K562 (cell line): ENCODE results near the gene CDC42SE2. TPM values are rescaled to one million over a fixed set of nuclear protein-coding genes. Genes with fewer than 3 reads are reported as not detected.

Experiments used
- E2F8 ChIP-seq: fragments of 450-650 bp; IDR thresholded peaks from 2 replicates; pipeline ENCODE4 v1.7.1; 2018; ENCODE audit warnings: mild to moderate bottlenecking, low read depth; ENCODE audit not compliant: partially characterized antibody
- MAX ChIP-seq: sonication (generic); formaldehyde crosslinking; IDR thresholded peaks from 2 replicates; pipeline ENCODE4 v1.9.0; 2022; ENCODE audit warnings: mild to moderate bottlenecking, missing genetic modification reagents
- MYC ChIP-seq, 2 experiments: fragments of 250-450 bp in 1 of 2; sonication (Bioruptor Pico) in 1 of 2; IDR thresholded peaks; 2 replicates each; pipeline versions ENCODE4 v1.5.1 to v1.6.1; 2012 to 2021; ENCODE audit warnings: low read depth in 2 of 2, borderline replicate concordance in 1 of 2, improper control_type of control experiment in 1 of 2, low read length in 1 of 2, mild to moderate bottlenecking in 1 of 2, moderate library complexity in 1 of 2
- NELFE ChIP-seq: IDR thresholded peaks from 2 replicates; pipeline ENCODE4 v1.6.1; 2011; ENCODE audit warnings: mild to moderate bottlenecking; ENCODE audit not compliant: insufficient read depth, insufficient read length
- RBM34 ChIP-seq: fragments of 200-400 bp; formaldehyde crosslinking; IDR thresholded peaks from 2 replicates; pipeline ENCODE4 v1.6.1; 2018; ENCODE audit warnings: low read length, borderline replicate concordance; ENCODE audit not compliant: insufficient read depth
- TSC22D4 ChIP-seq: fragments of 450-650 bp; IDR thresholded peaks from 2 replicates; pipeline ENCODE4 v1.6.1; 2016; ENCODE audit warnings: missing genetic modification characterization, missing biosample characterization, control low read depth
- ZBTB11 ChIP-seq, 3 experiments: fragments of 200-800 bp in 1 of 3; fragments of 250-450 bp in 1 of 3; fragments of 450-650 bp in 1 of 3; sonication (Bioruptor Pico) in 1 of 3; sonication (Bioruptor generic) in 1 of 3; formaldehyde crosslinking in 1 of 3; IDR thresholded peaks; 2 replicates each; pipeline versions ENCODE4 v1.6.1 to v1.8.0; 2016 to 2022; ENCODE audit warnings: mild to moderate bottlenecking in 2 of 3, missing genetic modification characterization in 2 of 3, missing compliant biosample characterization in 1 of 3, moderate library complexity in 1 of 3
- ZNF79 ChIP-seq: fragments of 250-450 bp; sonication (Bioruptor Pico); IDR thresholded peaks from 2 replicates; pipeline ENCODE4 v1.4.0; 2020; ENCODE audit warnings: low read depth, mild to moderate bottlenecking, moderate library complexity
- polyA plus RNA-seq, 8 experiments: library from polyadenylated mRNA; depleted of rRNA in 4 of 8; stranded (reverse) in 5 of 8; unstranded in 3 of 8; fragments of >200 nt; fragmentation: Nextera tagmentation in 2 of 8; fragmentation: Illumina TruSeq in 1 of 8; extraction: Ambion mirVana in 2 of 8; extraction: Trizol in 1 of 8; gene quantifications; 2 replicates each; pipeline versions ENCODE4 v1.2.1 to v1.2.3, GENCODE V29; 2011 to 2014; ENCODE audit warnings: inconsistent platforms in 1 of 8, missing spikeins in 1 of 8
- total RNA-seq, 7 experiments: library from RNA; depleted of rRNA in 6 of 7; stranded (reverse); fragments of >200 nt in 6 of 7; fragmentation: Illumina TruSeq in 2 of 7; extraction: Trizol in 2 of 7; gene quantifications; 2 replicates each; pipeline versions ENCODE4 v1.2.1 to v1.2.3, GENCODE V29; 2011 to 2021; ENCODE audit warnings: low replicate concordance in 1 of 7

CDC42SE2 gene
- total and polyA plus RNA-seq, 9 of the 15 experiments (the other 6 are each of a cell fraction or from before 2014, with no cell fraction given), result 24.8 to 44.3 (median 32.7) TPM

- peak in 1 of 3 experiments; percentile 29; a peak in 2 of 6 replicates for TF ChIP-seq ZBTB11 (CRISPR knock-in tag; IDR thresholded peaks at IDR 0.05)
- no peak for TF ChIP-seq NELFE
- TF ChIP-seq E2F8, result no peak
- TF ChIP-seq MYC (IDR thresholded peaks at IDR 0.05; ENCODE audit: low read depth, low read length), result 0 out of 2 replicates have a peak, but pooled peaks have one; percentile 34
- no peak for TF ChIP-seq MYC (CRISPR knock-in tag; IDR thresholded peaks at IDR 0.05; ENCODE audit: borderline replicate concordance, low read depth)
- no peak for TF ChIP-seq TSC22D4 (tag)
- no peak for TF ChIP-seq MAX (CRISPR knock-in tag)
- no peak for TF ChIP-seq RBM34
- TF ChIP-seq ZNF79 (CRISPR knock-in tag), result no peak
Observed at GRCh38 chr5:131378721-131379541, 115.1 kb downstream of the CDC42SE2 start (continued).
